ENCODE results near the gene KRT12.

The KRT12 gene

GRCh38 chr17:40901981-40902474 lies 35.0 kb upstream of the KRT12 start:
- no peaks in the 10 kb centered on the region for H3K4me1 ChIP-seq (ENCODE audit: control extremely low read depth in 1 of 4, control insufficient read depth in 4 of 4, insufficient read depth in 4 of 4, low read length in 3 of 4)
- ChIA-PET CTCF (interaction anchor here (1.0 to 2.4 kb wide), 3 partner anchors 420 to 764 kb away, joined by 3 to 6 read pairs (median 6); no protein-coding TSS in a partner anchor), POLR2A (no interaction called here)
- WGBS (ENCODE audit: insufficient coverage) = no CpG with 5 or more reads among the region's 1 CpG
- DNase-seq = no peak
- H3K9me3 ChIP-seq (ENCODE audit: control extremely low read depth in 1 of 5, control insufficient read depth in 4 of 5, insufficient read depth in 2 of 5, low read depth in 1 of 5, low read length in 4 of 5) = no peaks in the 10 kb centered on the region
- no peaks in the 10 kb centered on the region for H3K36me3 ChIP-seq (ENCODE audit: control insufficient read depth in 4 of 4, insufficient read depth in 4 of 4, low read length in 3 of 4)
- no peak overlapping the region for H3K27ac ChIP-seq (ENCODE audit: insufficient read depth in 1 of 2, low read depth in 1 of 2, low read length in 2 of 2, poor library complexity in 1 of 2, severe bottlenecking in 2 of 2)
- H3K4me3 ChIP-seq (ENCODE audit: control insufficient read depth in 1 of 7, extremely low read depth in 1 of 7, insufficient read depth in 4 of 7, low read depth in 2 of 7, low read length in 6 of 7) = no peak overlapping the region
- peaks cover 0 to 6% (median 0%) of the 10 kb centered on the region in 5 experiments for H3K27me3 ChIP-seq (replicated peaks in 2 of 5; ENCODE audit: control insufficient read depth in 4 of 5, insufficient read depth in 5 of 5, low read length in 4 of 5)

- DNase-seq = no peak
- Histone ChIP-seq H3K9me3 (ENCODE audit: control extremely low read depth in 1 of 5, control insufficient read depth in 4 of 5, insufficient read depth in 2 of 5, low read depth in 1 of 5, low read length in 4 of 5) (no peaks in the 10 kb centered on the region), H3K36me3 (ENCODE audit: control insufficient read depth in 4 of 4, insufficient read depth in 4 of 4, low read length in 3 of 4) (no peaks in the 10 kb centered on the region), H3K27ac (ENCODE audit: insufficient read depth in 1 of 2, low read depth in 1 of 2, low read length in 2 of 2, poor library complexity in 1 of 2, severe bottlenecking in 2 of 2) (no peak overlapping the region), H3K4me3 (ENCODE audit: control insufficient read depth in 1 of 7, extremely low read depth in 1 of 7, insufficient read depth in 4 of 7, low read depth in 2 of 7, low read length in 6 of 7) (no peak overlapping the region), H3K27me3 (replicated peaks in 2 of 5; ENCODE audit: control insufficient read depth in 4 of 5, insufficient read depth in 5 of 5, low read length in 4 of 5) (peaks cover 0 to 2% (median 0%) of the 10 kb centered on the region in 5 experiments), H3K4me1 (ENCODE audit: control extremely low read depth in 1 of 4, control insufficient read depth in 4 of 4, insufficient read depth in 4 of 4, low read length in 3 of 4) (peaks cover 0 to 8% (median under 1%) of the 10 kb centered on the region in 4 experiments)
- POLR2A ChIA-PET = no interaction called here
- WGBS (ENCODE audit: insufficient coverage) = 100% methylated on average over 1 of the region's 5 CpGs
- CTCF ChIA-PET = interaction anchor here (1.0 to 2.4 kb wide), 5 partner anchors 10 to 648 kb away, joined by 3 to 6 read pairs (median 5); no protein-coding TSS in a partner anchor
Observed at GRCh38 chr17:40900809-40901356, 33.9 kb upstream of the KRT12 start.

- WGBS (ENCODE audit: insufficient coverage) = 100% methylated on average over 1 of the region's 4 CpGs
- POLR2A ChIA-PET = interaction anchor here (0.6 kb wide), 1 partner anchor 230 kb away, joined by 3 read pairs; no protein-coding TSS in a partner anchor
- CTCF ChIA-PET = no interaction called here
Observed at GRCh38 chr17:40896916-40897455, 30.0 kb upstream of the KRT12 start.

GRCh38 chr17:40895106-40895730 lies 28.2 kb upstream of the KRT12 start:
- ChIA-PET CTCF (no interaction called here), POLR2A (no interaction called here)
- H3K27me3 ChIP-seq (replicated peaks in 2 of 5; ENCODE audit: control insufficient read depth in 4 of 5, insufficient read depth in 5 of 5, low read length in 4 of 5) = peaks cover 0 to 4% (median 2%) of the 10 kb centered on the region in 5 experiments
- no peaks in the 10 kb centered on the region for H3K36me3 ChIP-seq (ENCODE audit: control insufficient read depth in 4 of 4, insufficient read depth in 4 of 4, low read length in 3 of 4)
- peaks cover 0 to 17% (median 9%) of the 10 kb centered on the region in 4 experiments for H3K4me1 ChIP-seq (ENCODE audit: control extremely low read depth in 1 of 4, control insufficient read depth in 4 of 4, insufficient read depth in 4 of 4, low read length in 3 of 4)
- H3K4me3 ChIP-seq (ENCODE audit: control insufficient read depth in 1 of 7, extremely low read depth in 1 of 7, insufficient read depth in 4 of 7, low read depth in 2 of 7, low read length in 6 of 7) = peak overlapping the region in 1 of 7 experiments; percentile 7
- no peaks in the 10 kb centered on the region for H3K9me3 ChIP-seq (ENCODE audit: control extremely low read depth in 1 of 5, control insufficient read depth in 4 of 5, insufficient read depth in 2 of 5, low read depth in 1 of 5, low read length in 4 of 5)
- 83% methylated on average over 7 of the region's 9 CpGs for WGBS (ENCODE audit: insufficient coverage)
- H3K27ac ChIP-seq (ENCODE audit: insufficient read depth in 1 of 2, low read depth in 1 of 2, low read length in 2 of 2, poor library complexity in 1 of 2, severe bottlenecking in 2 of 2) = no peak overlapping the region
- DNase-seq = peak; percentile 2 to 40 (median 32)

More at GRCh38 chr17:40896916-40897455, 30.0 kb upstream of the KRT12 start:
- no peak for DNase-seq
- H3K4me1 ChIP-seq (ENCODE audit: control extremely low read depth in 1 of 4, control insufficient read depth in 4 of 4, insufficient read depth in 4 of 4, low read length in 3 of 4) = peaks cover 0 to 17% (median 9%) of the 10 kb centered on the region in 4 experiments
- H3K27ac ChIP-seq (ENCODE audit: insufficient read depth in 1 of 2, low read depth in 1 of 2, low read length in 2 of 2, poor library complexity in 1 of 2, severe bottlenecking in 2 of 2) = no peak overlapping the region
- no peaks in the 10 kb centered on the region for H3K36me3 ChIP-seq (ENCODE audit: control insufficient read depth in 4 of 4, insufficient read depth in 4 of 4, low read length in 3 of 4)
- H3K4me3 ChIP-seq (ENCODE audit: control insufficient read depth in 1 of 7, extremely low read depth in 1 of 7, insufficient read depth in 4 of 7, low read depth in 2 of 7, low read length in 6 of 7) = no peak overlapping the region
- no peaks in the 10 kb centered on the region for H3K9me3 ChIP-seq (ENCODE audit: control extremely low read depth in 1 of 5, control insufficient read depth in 4 of 5, insufficient read depth in 2 of 5, low read depth in 1 of 5, low read length in 4 of 5)
- H3K27me3 ChIP-seq (replicated peaks in 2 of 5; ENCODE audit: control insufficient read depth in 4 of 5, insufficient read depth in 5 of 5, low read length in 4 of 5) = peaks cover 0 to 2% (median 0%) of the 10 kb centered on the region in 5 experiments

- Histone ChIP-seq H3K27ac (ENCODE audit: insufficient read depth in 1 of 2, low read depth in 1 of 2, low read length in 2 of 2, poor library complexity in 1 of 2, severe bottlenecking in 2 of 2) (no peak overlapping the region), H3K4me1 (ENCODE audit: control extremely low read depth in 1 of 4, control insufficient read depth in 4 of 4, insufficient read depth in 4 of 4, low read length in 3 of 4) (no peaks in the 10 kb centered on the region), H3K4me3 (ENCODE audit: control insufficient read depth in 1 of 7, extremely low read depth in 1 of 7, insufficient read depth in 4 of 7, low read depth in 2 of 7, low read length in 6 of 7) (no peak overlapping the region), H3K9me3 (ENCODE audit: control extremely low read depth in 1 of 5, control insufficient read depth in 4 of 5, insufficient read depth in 2 of 5, low read depth in 1 of 5, low read length in 4 of 5) (no peaks in the 10 kb centered on the region), H3K36me3 (ENCODE audit: control insufficient read depth in 4 of 4, insufficient read depth in 4 of 4, low read length in 3 of 4) (no peaks in the 10 kb centered on the region), H3K27me3 (replicated peaks in 2 of 5; ENCODE audit: control insufficient read depth in 4 of 5, insufficient read depth in 5 of 5, low read length in 4 of 5) (peaks cover 3 to 34% (median 7%) of the 10 kb centered on the region in 5 experiments)
- 100% methylated on average over 1 of the region's 2 CpGs for WGBS (ENCODE audit: insufficient coverage)
- DNase-seq = no peak
- POLR2A ChIA-PET = no interaction called here
- CTCF ChIA-PET = no interaction called here
Observed at GRCh38 chr17:40888196-40888720, 21.2 kb upstream of the KRT12 start.

GRCh38 chr17:40886090-40886489 lies 19.1 kb upstream of the KRT12 start:
- Histone ChIP-seq H3K36me3 (ENCODE audit: control insufficient read depth in 4 of 4, insufficient read depth in 4 of 4, low read length in 3 of 4) (no peaks in the 10 kb centered on the region), H3K9me3 (ENCODE audit: control extremely low read depth in 1 of 5, control insufficient read depth in 4 of 5, insufficient read depth in 2 of 5, low read depth in 1 of 5, low read length in 4 of 5) (no peaks in the 10 kb centered on the region), H3K4me3 (ENCODE audit: control insufficient read depth in 1 of 7, extremely low read depth in 1 of 7, insufficient read depth in 4 of 7, low read depth in 2 of 7, low read length in 6 of 7) (no peak overlapping the region), H3K27me3 (replicated peaks in 2 of 5; ENCODE audit: control insufficient read depth in 4 of 5, insufficient read depth in 5 of 5, low read length in 4 of 5) (peaks cover 3 to 35% (median 7%) of the 10 kb centered on the region in 5 experiments), H3K4me1 (ENCODE audit: control extremely low read depth in 1 of 4, control insufficient read depth in 4 of 4, insufficient read depth in 4 of 4, low read length in 3 of 4) (no peaks in the 10 kb centered on the region), H3K27ac (ENCODE audit: insufficient read depth in 1 of 2, low read depth in 1 of 2, low read length in 2 of 2, poor library complexity in 1 of 2, severe bottlenecking in 2 of 2) (no peak overlapping the region)
- ChIA-PET CTCF (interaction anchor here (0.7 kb wide), 1 partner anchor 775 kb away, joined by 3 read pairs; no protein-coding TSS in a partner anchor), POLR2A (no interaction called here)
- no peak for DNase-seq
- 92% methylated on average over 2 of the region's 3 CpGs for WGBS (ENCODE audit: insufficient coverage)
